ENCODE results near the gene ELOVL6. TPM values are rescaled to one million over a fixed set of nuclear protein-coding genes. Genes with fewer than 3 reads are reported as not detected.
A peak's percentile ranks its signal among the peaks of the same experiment; 100 is the strongest.

ELOVL6 gene
- total and polyA plus RNA-seq, 8 donors = 8.8 to 43.0 (median 12.5) TPM

- no peaks in the 10 kb centered on the region for H3K9me3 ChIP-seq
- intact Hi-C loops (cut with DNase I) = no loop called here
- H3K27me3 ChIP-seq = no peaks in the 10 kb centered on the region
- no peaks in the 10 kb centered on the region for H3K4me1 ChIP-seq
- no peaks in the 10 kb centered on the region for H3K36me3 ChIP-seq
- ATAC-seq (peak; percentile 78), DNase-seq (no peak)
- no peak for TF ChIP-seq CTCF (IDR thresholded peaks at IDR 0.05)
- no peak overlapping the region for H3K4me3 ChIP-seq
- no peak overlapping the region for H3K27ac ChIP-seq
These were observed 69.9 kb downstream of the ELOVL6 start for GRCh38 chr4:110128472-110128919.

- DNase-seq (peak in 1 of 4 donors; percentile 32), ATAC-seq (peak; percentile 89)
- Histone ChIP-seq H3K4me1 (no peaks in the 10 kb centered on the region), H3K27me3 (no peaks in the 10 kb centered on the region), H3K27ac (no peak overlapping the region), H3K36me3 (no peaks in the 10 kb centered on the region), H3K4me3 (no peak overlapping the region), H3K9me3 (no peaks in the 10 kb centered on the region)
- intact Hi-C loops (cut with DNase I) = no loop called here
- no peak for TF ChIP-seq CTCF (IDR thresholded peaks at IDR 0.05)
These were observed 70.4 kb downstream of the ELOVL6 start for GRCh38 chr4:110128029-110128428.

GRCh38 chr4:110124711-110125110, 73.7 kb downstream of the ELOVL6 start:
- ATAC-seq (no peak), DNase-seq (no peak)
- intact Hi-C loops (cut with DNase I) = no loop called here
- Histone ChIP-seq H3K4me3 (no peak overlapping the region), H3K36me3 (no peaks in the 10 kb centered on the region), H3K4me1 (peaks cover 0 to 2% of the 10 kb centered on the region in 2 donors), H3K9me3 (no peaks in the 10 kb centered on the region), H3K27me3 (no peaks in the 10 kb centered on the region), H3K27ac (no peak overlapping the region)
- no peak for TF ChIP-seq CTCF (IDR thresholded peaks at IDR 0.05)

GRCh38 chr4:110122201-110122600, 76.2 kb downstream of the ELOVL6 start:
- H3K4me3 ChIP-seq = no peak overlapping the region
- no peaks in the 10 kb centered on the region for H3K36me3 ChIP-seq
- intact Hi-C loops (cut with DNase I) = no loop called here
- no peaks in the 10 kb centered on the region for H3K9me3 ChIP-seq
- ATAC-seq (no peak), DNase-seq (no peak)
- H3K4me1 ChIP-seq = peaks cover 0 to 2% of the 10 kb centered on the region in 2 donors
- no peaks in the 10 kb centered on the region for H3K27me3 ChIP-seq
- no peak for TF ChIP-seq CTCF (IDR thresholded peaks at IDR 0.05)
- H3K27ac ChIP-seq = no peak overlapping the region

GRCh38 chr4:110120506-110120905, 77.9 kb downstream of the ELOVL6 start:
- Histone ChIP-seq H3K4me1 (peaks cover 0 to 2% of the 10 kb centered on the region in 2 donors), H3K27me3 (no peaks in the 10 kb centered on the region), H3K36me3 (no peaks in the 10 kb centered on the region), H3K9me3 (no peaks in the 10 kb centered on the region), H3K27ac (no peak overlapping the region), H3K4me3 (no peak overlapping the region)
- intact Hi-C loops (cut with DNase I) = no loop called here
- DNase-seq (no peak), ATAC-seq (no peak)
- TF ChIP-seq CTCF (IDR thresholded peaks at IDR 0.05) = no peak
